Measurements from ENCODE around the gene LTBP1. TPM values are rescaled to one million over a fixed set of nuclear protein-coding genes. Genes with fewer than 3 reads are reported as not detected.

The LTBP1 gene
- total RNA-seq, 2 experiments from 2014 or later, result 0.10 to 0.27 TPM

DNA sequence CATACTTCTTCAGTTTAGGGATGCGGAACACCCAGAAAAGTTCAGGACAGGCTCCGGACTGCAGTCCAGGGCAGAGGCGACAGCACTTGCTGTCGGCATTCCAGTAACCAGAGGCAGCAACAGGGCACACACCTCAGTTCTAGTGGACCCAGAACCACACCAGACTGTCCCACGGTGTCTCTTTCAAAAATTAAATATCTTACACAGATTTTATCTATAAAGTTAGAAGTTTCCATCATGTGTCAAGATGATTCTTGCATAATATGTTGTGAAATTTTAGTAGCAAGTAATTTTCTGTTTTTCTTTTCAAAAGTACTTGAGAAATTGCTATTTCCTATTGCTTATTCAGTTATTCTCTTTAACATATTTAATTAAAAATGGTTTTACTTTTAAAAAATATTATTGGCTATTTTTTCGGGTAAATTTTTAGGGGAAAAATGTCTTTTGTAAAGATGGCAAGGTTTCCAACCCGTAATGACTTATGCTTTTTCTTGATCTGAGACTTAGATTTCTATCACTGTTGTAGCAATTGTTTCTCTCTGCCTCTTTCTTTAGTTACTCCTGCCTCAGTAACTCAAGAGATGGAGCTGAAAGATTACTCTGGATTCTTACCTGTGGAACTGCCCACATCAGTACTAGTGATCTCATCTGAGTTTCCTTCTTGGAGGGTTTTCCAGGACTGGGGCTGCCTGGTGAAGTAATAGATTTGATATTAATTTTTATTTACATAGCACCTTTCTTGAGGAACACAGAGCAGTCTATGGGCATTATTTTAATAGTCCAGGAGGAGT is 182.7 kb downstream of the LTBP1 start:
- ChIA-PET POLR2A (no interaction called here), CTCF (no interaction called here)
- no peaks in the 10 kb centered on the region for H3K4me1 Mint-ChIP-seq (ENCODE audit: low read depth)

DNA sequence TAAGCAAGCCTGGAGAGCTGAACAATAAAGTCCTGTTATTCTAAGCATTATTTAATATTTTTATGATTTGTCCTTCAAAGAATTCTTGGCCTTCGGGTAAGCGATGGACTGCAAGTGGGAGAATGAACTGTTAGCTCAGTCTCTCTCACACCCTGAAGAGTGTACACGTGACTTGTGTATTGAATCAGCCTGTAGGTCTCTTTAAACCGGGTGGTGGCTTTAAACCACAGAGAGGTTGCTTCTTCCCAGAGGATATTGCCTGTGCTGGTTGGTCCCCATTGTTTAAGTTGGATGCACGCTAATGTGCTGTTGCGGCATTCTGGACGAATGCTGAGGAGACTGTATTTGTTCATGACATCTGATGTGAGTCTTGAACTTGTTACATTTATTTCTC is 183.3 kb downstream of the LTBP1 start:
- Mint-ChIP-seq H3K4me1 (ENCODE audit: low read depth) (no peaks in the 10 kb centered on the region), H3K4me3 (no peak overlapping the region), H3K9me3 (no peaks in the 10 kb centered on the region), H3K36me3 (no peaks in the 10 kb centered on the region), H3K27me3 (peaks cover 20% of the 10 kb centered on the region), H3K27ac (no peak overlapping the region)
- ChIA-PET POLR2A (no interaction called here), CTCF (no interaction called here)
- intact Hi-C loops (cut with micrococcal nuclease), result no loop called here
- DNase-seq, result no peak

More for the DNA sequence above, 182.7 kb downstream of the LTBP1 start:
- Mint-ChIP-seq H3K4me3 (no peak overlapping the region), H3K27me3 (peaks cover 16% of the 10 kb centered on the region), H3K36me3 (no peaks in the 10 kb centered on the region), H3K9me3 (no peaks in the 10 kb centered on the region), H3K27ac (no peak overlapping the region)
- intact Hi-C loops (cut with micrococcal nuclease), result no loop called here
- no peak for DNase-seq

DNA sequence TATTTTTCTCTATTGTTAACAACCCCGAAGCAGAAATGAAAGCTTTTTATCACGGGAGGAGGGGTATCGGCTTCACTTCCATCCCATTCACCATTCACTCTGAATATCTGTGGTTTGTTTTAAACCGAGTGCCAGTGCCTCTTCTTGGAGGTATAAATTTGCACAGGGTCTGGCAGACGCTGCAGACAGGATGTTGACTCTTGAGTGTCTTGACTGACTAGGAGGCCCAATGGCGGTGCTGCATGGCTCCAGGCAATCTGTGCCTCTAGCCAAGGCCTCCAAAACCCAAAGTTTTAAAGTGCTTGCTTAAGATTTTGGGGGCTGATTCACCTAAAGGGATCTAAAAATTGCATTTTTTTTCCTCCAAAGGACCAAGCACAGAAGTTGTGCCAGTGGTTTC is 183.8 kb downstream of the LTBP1 start:
- POLR2A ChIA-PET, result no interaction called here

DNA sequence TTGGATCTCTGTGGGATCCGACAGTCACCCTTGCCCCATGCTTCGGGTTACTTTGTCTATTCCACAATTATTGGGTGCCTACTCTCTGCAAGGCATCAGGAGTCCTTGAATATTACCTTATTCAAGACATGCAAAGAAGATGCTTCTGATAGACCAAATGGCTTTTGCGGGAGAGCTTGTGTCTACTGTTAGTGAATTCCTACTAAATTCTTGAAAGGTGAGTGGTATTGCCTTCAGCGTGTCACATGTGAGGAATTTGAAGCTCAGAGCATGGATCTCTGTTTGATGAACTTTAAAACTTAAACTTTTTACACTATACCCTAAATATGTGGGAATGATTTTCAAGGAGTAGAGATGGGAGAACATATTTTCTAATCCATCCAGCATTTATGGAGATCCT is 184.4 kb downstream of the LTBP1 start:
- Mint-ChIP-seq H3K9me3 (no peaks in the 10 kb centered on the region), H3K36me3 (no peaks in the 10 kb centered on the region), H3K27ac (no peak overlapping the region), H3K27me3 (peaks cover 17% of the 10 kb centered on the region), H3K4me3 (no peak overlapping the region), H3K4me1 (ENCODE audit: low read depth) (no peaks in the 10 kb centered on the region)
- DNase-seq, result no peak
- CTCF ChIA-PET, result no interaction called here
- POLR2A ChIA-PET, result no interaction called here
- intact Hi-C loops (cut with micrococcal nuclease), result no loop called here

More for the DNA sequence above, 183.8 kb downstream of the LTBP1 start:
- Mint-ChIP-seq H3K36me3 (no peaks in the 10 kb centered on the region), H3K27ac (no peak overlapping the region), H3K27me3 (peaks cover 17% of the 10 kb centered on the region), H3K4me3 (no peak overlapping the region), H3K4me1 (ENCODE audit: low read depth) (no peaks in the 10 kb centered on the region), H3K9me3 (no peaks in the 10 kb centered on the region)
- intact Hi-C loops (cut with micrococcal nuclease), result no loop called here
- DNase-seq, result no peak
- CTCF ChIA-PET, result no interaction called here

- H3K36me3 Mint-ChIP-seq, result no peaks in the 10 kb centered on the region
- DNase-seq, result no peak
- no peak overlapping the region for H3K4me3 Mint-ChIP-seq
- no peaks in the 10 kb centered on the region for H3K4me1 Mint-ChIP-seq (ENCODE audit: low read depth)
- intact Hi-C loops (cut with micrococcal nuclease), result no loop called here
- H3K9me3 Mint-ChIP-seq, result no peaks in the 10 kb centered on the region
- POLR2A ChIA-PET, result no interaction called here
- CTCF ChIA-PET, result no interaction called here
- no peak overlapping the region for H3K27ac Mint-ChIP-seq
- peaks cover 13% of the 10 kb centered on the region for H3K27me3 Mint-ChIP-seq
Observed at GRCh38 chr2:33131749-33132148, 185.0 kb downstream of the LTBP1 start.

DNA sequence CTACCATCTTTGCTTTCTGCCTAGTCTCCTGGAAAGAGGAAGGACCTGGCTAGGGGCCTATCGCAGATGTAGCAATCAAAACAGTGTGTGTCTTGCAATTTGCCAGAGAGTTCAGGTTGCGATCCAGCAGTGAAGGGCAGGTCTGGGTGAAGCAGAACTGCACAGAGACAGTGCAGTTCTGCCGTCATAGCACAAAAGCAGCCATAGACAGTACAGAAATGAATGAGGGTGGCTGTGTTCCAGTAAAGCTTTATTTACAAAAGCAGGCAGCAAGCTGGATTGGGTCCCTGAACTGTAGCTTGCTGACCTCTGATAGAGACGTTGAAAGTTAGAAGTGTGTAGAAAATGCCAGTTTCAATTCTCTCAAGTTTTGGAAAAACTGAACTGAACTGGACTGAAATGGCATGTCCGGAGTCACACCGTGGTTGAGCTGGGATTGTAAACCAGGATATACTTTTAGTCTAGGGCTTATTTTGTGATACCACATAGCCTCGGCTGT is 186.8 kb downstream of the LTBP1 start:
- Mint-ChIP-seq H3K27ac (no peak overlapping the region), H3K9me3 (no peaks in the 10 kb centered on the region), H3K27me3 (peaks cover 11% of the 10 kb centered on the region), H3K36me3 (no peaks in the 10 kb centered on the region), H3K4me3 (no peak overlapping the region), H3K4me1 (ENCODE audit: low read depth) (no peaks in the 10 kb centered on the region)
- ChIA-PET POLR2A (no interaction called here), CTCF (no interaction called here)
- intact Hi-C loops (cut with micrococcal nuclease), result no loop called here
- no peak for DNase-seq

DNA sequence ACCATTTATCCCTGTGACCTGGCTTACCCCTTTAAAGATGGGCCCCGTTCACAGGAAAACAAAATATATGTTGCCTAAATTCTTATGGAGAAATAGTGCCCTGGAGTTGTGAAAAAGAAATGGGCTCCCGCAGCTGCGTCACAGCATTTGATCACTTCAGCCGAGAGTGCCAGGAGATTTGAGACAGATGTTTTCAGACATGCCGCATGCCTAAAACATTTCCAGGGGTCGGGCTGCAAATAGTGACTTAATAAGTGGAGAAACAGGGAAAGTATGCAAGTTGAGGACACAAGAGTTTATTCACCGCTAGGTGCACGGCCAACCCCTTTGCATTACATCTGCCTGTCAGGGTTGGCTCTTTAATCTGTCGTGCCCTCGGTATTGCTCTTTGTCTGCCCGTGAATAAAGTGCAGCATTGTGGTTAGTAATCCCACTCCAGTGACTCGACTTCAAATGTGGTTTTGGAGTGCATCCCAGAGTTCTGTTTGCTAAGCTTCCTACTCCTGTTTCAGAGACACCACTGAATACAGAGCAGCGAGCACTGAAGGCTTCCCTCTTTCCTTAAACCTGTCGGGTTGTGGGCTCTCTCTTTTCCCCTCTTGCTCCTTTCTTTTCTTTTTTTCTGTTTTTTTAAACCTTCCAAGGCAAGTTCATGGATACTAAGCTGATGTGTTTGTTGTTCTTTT is 187.5 kb downstream of the LTBP1 start:
- DNase-seq, result no peak
- H3K27ac Mint-ChIP-seq, result no peak overlapping the region
- H3K27me3 Mint-ChIP-seq, result peaks cover 10% of the 10 kb centered on the region
- ChIA-PET POLR2A (no interaction called here), CTCF (no interaction called here)
- H3K36me3 Mint-ChIP-seq, result no peaks in the 10 kb centered on the region
- H3K9me3 Mint-ChIP-seq, result no peaks in the 10 kb centered on the region
- intact Hi-C loops (cut with micrococcal nuclease), result no loop called here
- H3K4me3 Mint-ChIP-seq, result no peak overlapping the region
- H3K4me1 Mint-ChIP-seq (ENCODE audit: low read depth), result no peaks in the 10 kb centered on the region

GRCh38 chr2:33134791-33135560 is 188.2 kb downstream of the LTBP1 start:
- no peaks in the 10 kb centered on the region for H3K36me3 Mint-ChIP-seq
- H3K4me3 Mint-ChIP-seq, result no peak overlapping the region
- H3K9me3 Mint-ChIP-seq, result no peaks in the 10 kb centered on the region
- no peak for DNase-seq
- H3K27me3 Mint-ChIP-seq, result peaks cover 14% of the 10 kb centered on the region
- ChIA-PET POLR2A (no interaction called here), CTCF (no interaction called here)
- intact Hi-C loops (cut with micrococcal nuclease), result no loop called here
- H3K27ac Mint-ChIP-seq, result no peak overlapping the region
- no peaks in the 10 kb centered on the region for H3K4me1 Mint-ChIP-seq (ENCODE audit: low read depth)

DNA sequence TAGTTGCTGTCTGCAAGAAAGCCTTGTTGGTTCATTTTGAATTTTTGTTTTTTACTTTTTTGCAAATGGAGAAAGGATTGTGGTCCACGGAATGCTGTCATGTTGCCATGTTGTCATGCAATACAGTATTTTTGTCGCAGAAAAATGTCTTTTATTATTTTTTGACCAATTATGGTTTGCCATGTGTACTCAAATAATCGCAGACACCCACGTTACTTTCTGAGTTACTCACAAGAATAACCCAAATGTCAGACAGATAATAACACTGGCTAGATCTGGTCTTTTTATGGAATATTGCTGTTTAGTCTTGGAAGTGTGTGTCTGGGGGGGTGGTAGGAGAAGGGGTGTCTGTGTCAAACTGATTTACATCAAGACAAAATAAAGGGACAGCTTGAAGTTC is 188.9 kb downstream of the LTBP1 start:
- no peaks in the 10 kb centered on the region for H3K36me3 Mint-ChIP-seq

GRCh38 chr2:33136056-33136455 is 189.3 kb downstream of the LTBP1 start:
- Mint-ChIP-seq H3K36me3 (no peaks in the 10 kb centered on the region), H3K27me3 (peaks cover 10% of the 10 kb centered on the region), H3K27ac (no peak overlapping the region), H3K4me3 (no peak overlapping the region), H3K9me3 (no peaks in the 10 kb centered on the region), H3K4me1 (ENCODE audit: low read depth) (no peaks in the 10 kb centered on the region)
- no peak for DNase-seq
- CTCF ChIA-PET, result no interaction called here
- intact Hi-C loops (cut with micrococcal nuclease), result no loop called here
- POLR2A ChIA-PET, result no interaction called here

More for the DNA sequence above, 188.9 kb downstream of the LTBP1 start:
- peaks cover 10% of the 10 kb centered on the region for H3K27me3 Mint-ChIP-seq
- ChIA-PET POLR2A (no interaction called here), CTCF (no interaction called here)
- H3K4me3 Mint-ChIP-seq, result no peak overlapping the region
- intact Hi-C loops (cut with micrococcal nuclease), result no loop called here
- no peak for DNase-seq
- no peak overlapping the region for H3K27ac Mint-ChIP-seq
- no peaks in the 10 kb centered on the region for H3K9me3 Mint-ChIP-seq
- H3K4me1 Mint-ChIP-seq (ENCODE audit: low read depth), result no peaks in the 10 kb centered on the region

DNA sequence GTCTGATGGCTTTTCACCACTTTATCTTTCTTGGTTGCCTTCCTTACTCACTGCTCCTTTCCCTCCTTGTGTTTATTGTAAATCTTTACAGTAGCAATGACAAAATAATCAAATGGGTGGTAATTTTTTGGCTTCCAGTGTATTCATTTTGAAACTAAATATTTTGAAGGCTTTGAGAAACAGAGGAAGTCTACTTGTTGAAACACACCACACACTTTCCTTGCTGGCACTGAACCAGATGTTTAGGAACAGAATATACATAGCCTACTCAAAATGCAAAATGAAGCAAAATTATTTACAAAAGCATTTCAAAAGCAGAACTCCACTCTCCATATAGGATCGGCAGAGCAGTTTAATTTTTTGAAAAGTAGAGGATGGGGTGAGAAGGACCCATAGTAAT is 189.8 kb downstream of the LTBP1 start:
- ChIA-PET POLR2A (no interaction called here), CTCF (no interaction called here)
- peaks cover 10% of the 10 kb centered on the region for H3K27me3 Mint-ChIP-seq
- no peaks in the 10 kb centered on the region for H3K4me1 Mint-ChIP-seq (ENCODE audit: low read depth)
- no peaks in the 10 kb centered on the region for H3K9me3 Mint-ChIP-seq
- no peak for DNase-seq
- H3K27ac Mint-ChIP-seq, result no peak overlapping the region
- intact Hi-C loops (cut with micrococcal nuclease), result no loop called here
- H3K4me3 Mint-ChIP-seq, result no peak overlapping the region
- H3K36me3 Mint-ChIP-seq, result no peaks in the 10 kb centered on the region

DNA sequence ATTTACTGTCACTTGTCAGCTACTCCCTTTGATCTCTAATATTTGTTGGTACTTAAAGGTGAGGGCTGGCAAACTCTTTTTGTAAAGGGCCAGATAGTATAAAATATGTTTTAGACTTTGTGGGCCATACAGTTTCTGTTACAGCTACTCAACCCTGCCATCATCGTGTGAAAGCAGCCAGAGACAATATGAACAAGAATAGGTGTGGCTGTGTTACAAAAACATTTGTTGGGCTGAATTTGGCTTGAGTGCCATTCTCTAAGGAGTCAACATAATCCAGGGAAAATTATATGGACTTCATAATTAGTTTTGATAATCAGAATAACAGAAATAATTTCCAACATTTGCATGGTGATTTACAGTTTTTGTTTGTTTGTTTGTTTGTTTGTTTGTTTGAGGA is 190.6 kb downstream of the LTBP1 start:
- Mint-ChIP-seq H3K4me1 (ENCODE audit: low read depth) (no peaks in the 10 kb centered on the region), H3K9me3 (no peaks in the 10 kb centered on the region), H3K27ac (no peak overlapping the region), H3K27me3 (peaks cover 10% of the 10 kb centered on the region), H3K4me3 (no peak overlapping the region), H3K36me3 (no peaks in the 10 kb centered on the region)
- intact Hi-C loops (cut with micrococcal nuclease), result no loop called here
- ChIA-PET CTCF (no interaction called here), POLR2A (no interaction called here)
- no peak for DNase-seq
